ENCODE data around the gene NDUFA3. TPM values are rescaled to one million over a fixed set of nuclear protein-coding genes. Genes with fewer than 3 reads are reported as not detected.

NDUFA3 gene
- total and polyA plus RNA-seq, 2 donors (not counting 3 experiments of a cell fraction or from before 2014, with no cell fraction given): 107 to 119 TPM

- BruUV-seq (replicated peaks): no TSS peak
- TF ChIP-seq POLR2A (IDR thresholded peaks at IDR 0.05; ENCODE audit: low read depth, low read length) (no peak), FOS (IDR thresholded peaks at IDR 0.05; ENCODE audit: borderline replicate concordance, insufficient read depth, low read length) (no peak), MAX (IDR thresholded peaks at IDR 0.05; ENCODE audit: insufficient read depth, insufficient read length) (no peak), POLR2AphosphoS5 (IDR thresholded peaks at IDR 0.05; ENCODE audit: insufficient read depth, low read depth, low read length) (no peak), GATA2 (IDR thresholded peaks at IDR 0.05; ENCODE audit: insufficient read depth, insufficient read length, low read depth, low read length) (no peak), MYC (IDR thresholded peaks at IDR 0.05; ENCODE audit: low read depth, low read length) (no peak), JUN (IDR thresholded peaks at IDR 0.05; ENCODE audit: borderline replicate concordance, insufficient read depth, insufficient read length, low read depth) (no peak), EZH2 (IDR thresholded peaks at IDR 0.05; ENCODE audit: borderline replicate concordance, low read depth, low read length, severe bottlenecking) (no peak)
- TF ChIP-seq, protein P1, sequence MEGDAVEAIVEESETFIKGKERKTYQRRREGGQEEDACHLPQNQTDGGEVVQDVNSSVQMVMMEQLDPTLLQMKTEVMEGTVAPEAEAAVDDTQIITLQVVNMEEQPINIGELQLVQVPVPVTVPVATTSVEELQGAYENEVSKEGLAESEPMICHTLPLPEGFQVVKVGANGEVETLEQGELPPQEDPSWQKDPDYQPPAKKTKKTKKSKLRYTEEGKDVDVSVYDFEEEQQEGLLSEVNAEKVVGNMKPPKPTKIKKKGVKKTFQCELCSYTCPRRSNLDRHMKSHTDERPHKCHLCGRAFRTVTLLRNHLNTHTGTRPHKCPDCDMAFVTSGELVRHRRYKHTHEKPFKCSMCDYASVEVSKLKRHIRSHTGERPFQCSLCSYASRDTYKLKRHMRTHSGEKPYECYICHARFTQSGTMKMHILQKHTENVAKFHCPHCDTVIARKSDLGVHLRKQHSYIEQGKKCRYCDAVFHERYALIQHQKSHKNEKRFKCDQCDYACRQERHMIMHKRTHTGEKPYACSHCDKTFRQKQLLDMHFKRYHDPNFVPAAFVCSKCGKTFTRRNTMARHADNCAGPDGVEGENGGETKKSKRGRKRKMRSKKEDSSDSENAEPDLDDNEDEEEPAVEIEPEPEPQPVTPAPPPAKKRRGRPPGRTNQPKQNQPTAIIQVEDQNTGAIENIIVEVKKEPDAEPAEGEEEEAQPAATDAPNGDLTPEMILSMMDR (IDR thresholded peaks at IDR 0.05; ENCODE audit: extremely low read depth in 1 of 2, insufficient read depth in 1 of 2, low read depth in 1 of 2, low read length in 2 of 2): no peak
- DNase-seq (ENCODE audit: low read depth, low spot score): no peak
- no peaks in the 10 kb centered on the region for H3K27me3 ChIP-seq (ENCODE audit: control insufficient read depth in 2 of 2, insufficient read depth in 2 of 2, low read length in 2 of 2)
- intact Hi-C loops (cut with micrococcal nuclease) (no loop called here), dilution Hi-C loops (cut with MboI; ENCODE audit: extremely low pct_ligation_motif_present, low sequenced_read_pairs) (no loop called here)
- FAIRE-seq: peak; percentile 35
- H3K4me3 ChIP-seq (replicated peaks in 1 of 3; ENCODE audit: insufficient read depth in 1 of 3, low read depth in 1 of 3, low read length in 3 of 3): no peak overlapping the region
- H3K4me2 ChIP-seq (ENCODE audit: insufficient read depth, low read length): no peak overlapping the region
- no peaks in the 10 kb centered on the region for H3K9me1 ChIP-seq (replicated peaks; ENCODE audit: control insufficient read depth, extremely low read depth, insufficient read depth, low read length)
- H2AFZ ChIP-seq (ENCODE audit: low read depth, low read length): no peak overlapping the region
- peaks cover 13 to 62% of the 10 kb centered on the region in 2 experiments for H3K36me3 ChIP-seq (ENCODE audit: control insufficient read depth in 2 of 2, extremely low read depth in 1 of 2, insufficient read depth in 2 of 2, low read length in 2 of 2)
- peaks cover 10% of the 10 kb centered on the region for H3K4me1 ChIP-seq (ENCODE audit: control insufficient read depth, extremely low read depth, insufficient read depth, low read length)
- no peaks in the 10 kb centered on the region for H3K9me3 ChIP-seq (replicated peaks; ENCODE audit: control insufficient read depth, insufficient read depth, low read length)
- ChIA-PET CTCF (no interaction called here), POLR2A (no interaction called here)
- H4K20me1 ChIP-seq (replicated peaks; ENCODE audit: control insufficient read depth, extremely low read depth, insufficient read depth, low read length): no peaks in the 10 kb centered on the region
- no peak overlapping the region for H3K27ac ChIP-seq (ENCODE audit: insufficient read depth, low read depth, low read length)
- H3K79me2 ChIP-seq (ENCODE audit: control insufficient read depth, insufficient read depth, low read length): peaks cover 4% of the 10 kb centered on the region
- no peak overlapping the region for H3K9ac ChIP-seq (replicated peaks; ENCODE audit: extremely low read depth, insufficient read depth, low read length)
These were observed 52.1 kb downstream of the NDUFA3 start for GRCh38 chr19:54154603-54155345.

All from endothelial cell of umbilical vein (primary cell).